Osteoblast (primary cell): ENCODE data around the gene AAK1. TPM values are rescaled to one million over a fixed set of nuclear protein-coding genes. Genes with fewer than 3 reads are reported as not detected.

Experiments used
- DNase-seq: peaks from one replicate; pipeline ENCODE4 v3.0.0; 2011; ENCODE audit warnings: low spot score, mixed read lengths; ENCODE audit not compliant: insufficient read length; ENCODE audit errors: missing footprints
- H2AFZ ChIP-seq: 2 replicates; pipeline ENCODE4 v1.6.0; 2011; ENCODE audit warnings: mild to moderate bottlenecking, low read length
- H3K27ac ChIP-seq: 2 replicates; pipeline ENCODE4 v1.5.1; 2011; ENCODE audit warnings: mild to moderate bottlenecking, low read depth, low read length, moderate library complexity
- H3K27me3 ChIP-seq: 2 replicates; pipeline ENCODE4 v1.6.0; 2012; ENCODE audit warnings: mild to moderate bottlenecking, control low read depth, inconsistent platforms, low read length, moderate library complexity; ENCODE audit not compliant: insufficient read depth
- H3K36me3 ChIP-seq: 2 replicates; pipeline ENCODE4 v1.5.1; 2011; ENCODE audit warnings: mild to moderate bottlenecking, low read length, control low read depth, moderate library complexity; ENCODE audit not compliant: insufficient read depth
- H3K4me1 ChIP-seq: 2 replicates; pipeline ENCODE4 v1.5.1; 2011; ENCODE audit warnings: mild to moderate bottlenecking, low read length, control low read depth, moderate library complexity; ENCODE audit not compliant: insufficient read depth
- H3K4me2 ChIP-seq: 2 replicates; pipeline ENCODE4 v1.6.0; 2011; ENCODE audit warnings: mild to moderate bottlenecking, low read length; ENCODE audit not compliant: insufficient read depth
- H3K4me3 ChIP-seq: fragments of 200-600 bp; sonication (generic); 3 replicates; pipeline ENCODE4 v1.5.1; 2012; ENCODE audit warnings: mild to moderate bottlenecking, low read length, inconsistent platforms; ENCODE audit not compliant: insufficient read depth
- H3K79me2 ChIP-seq: 2 replicates; pipeline ENCODE4 v1.6.0; 2012; ENCODE audit warnings: mild to moderate bottlenecking, low read length, control low read depth, inconsistent platforms; ENCODE audit not compliant: insufficient read depth
- H3K9me3 ChIP-seq: 2 replicates; pipeline ENCODE4 v1.5.1; 2011; ENCODE audit warnings: low read depth, low read length, control low read depth
- H4K20me1 ChIP-seq: 2 replicates; pipeline ENCODE4 v1.6.0; 2012; ENCODE audit warnings: mild to moderate bottlenecking, low read length, control low read depth; ENCODE audit not compliant: insufficient read depth
- CTCF ChIP-seq: IDR thresholded peaks from 2 replicates; pipeline ENCODE4 v1.5.1; 2011; ENCODE audit warnings: mild to moderate bottlenecking, low read depth, low read length, moderate library complexity; ENCODE audit errors: extremely low read depth
- total RNA-seq: library from RNA; depleted of rRNA; stranded (reverse); fragments of >200 nt; gene quantifications from 2 replicates; pipeline ENCODE4 v1.2.3, GENCODE V29; 2012

AAK1 gene
- total RNA-seq, 1 donor, result 61.9 TPM

DNA sequence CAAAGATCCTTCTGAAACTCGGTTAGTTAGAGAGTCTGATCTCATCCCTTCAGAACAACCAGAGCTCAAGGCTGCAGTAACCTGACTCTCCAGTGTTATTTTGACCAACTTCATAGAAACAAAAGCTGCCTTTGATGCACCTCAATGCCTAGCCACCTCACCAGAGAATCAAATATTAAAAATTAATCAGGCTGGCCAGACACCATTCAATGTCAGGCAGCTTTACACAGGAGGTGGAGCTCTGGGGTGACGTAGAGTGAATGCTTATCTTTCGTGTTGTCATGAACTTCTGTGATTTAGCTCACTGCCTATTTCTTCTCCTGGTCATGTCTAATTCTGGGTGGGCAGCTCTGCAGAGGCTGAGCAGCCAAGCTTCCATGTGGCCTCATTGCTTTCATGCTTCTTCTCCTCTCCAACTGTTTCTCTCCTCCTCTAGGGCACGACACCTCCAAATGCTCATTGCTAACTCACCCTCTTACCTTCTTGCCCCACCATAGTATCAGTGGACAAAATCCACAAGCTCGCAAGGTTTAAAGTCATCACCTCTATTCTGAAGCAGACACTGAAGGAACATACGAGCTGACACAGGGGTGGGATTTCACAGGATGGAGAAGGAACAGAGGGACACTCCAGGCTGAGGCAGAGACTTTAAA, 39.4 kb downstream of the AAK1 start:
- no peak for TF ChIP-seq CTCF
- Histone ChIP-seq H3K4me2 (no peak overlapping the region), H3K4me1 (peaks cover 21% of the 10 kb centered on the region), H3K27me3 (no peaks in the 10 kb centered on the region), H3K4me3 (no peak overlapping the region), H3K36me3 (no peaks in the 10 kb centered on the region), H4K20me1 (peaks cover 67% of the 10 kb centered on the region), H2AFZ (no peak overlapping the region), H3K9me3 (no peaks in the 10 kb centered on the region), H3K79me2 (peaks cover 89% of the 10 kb centered on the region), H3K27ac (no peak overlapping the region)
- no peak for DNase-seq

GRCh38 chr2:69603146-69603743, 40.3 kb downstream of the AAK1 start:
- H3K27ac ChIP-seq, result no peak overlapping the region
- DNase-seq, result peak; percentile 81

DNA sequence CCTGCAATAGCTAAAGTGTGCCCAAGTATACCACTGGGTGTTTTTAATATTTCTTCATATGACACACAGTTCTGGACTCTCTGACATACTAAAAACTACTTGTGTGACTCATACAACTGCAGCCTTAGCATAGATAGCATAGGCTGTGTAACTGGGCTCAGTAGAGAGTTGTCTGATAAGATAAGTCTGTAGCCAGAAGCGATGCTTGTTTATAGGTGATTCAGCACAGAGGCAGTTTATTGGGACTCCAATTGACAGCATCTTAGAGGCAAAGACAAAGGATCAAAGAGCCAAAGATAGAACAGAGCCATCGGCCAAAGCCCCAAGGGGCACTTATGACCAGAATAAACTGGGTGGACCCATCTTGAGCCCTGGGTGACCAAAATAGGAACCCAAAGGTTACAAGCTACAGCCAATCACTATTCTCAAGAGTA, 42.3 kb downstream of the AAK1 start:
- Histone ChIP-seq H3K4me1 (peaks cover 21% of the 10 kb centered on the region), H3K27ac (peak overlapping the region; percentile 56), H3K36me3 (no peaks in the 10 kb centered on the region), H4K20me1 (peaks cover 52% of the 10 kb centered on the region), H3K9me3 (no peaks in the 10 kb centered on the region), H2AFZ (no peak overlapping the region), H3K27me3 (no peaks in the 10 kb centered on the region), H3K79me2 (peaks cover 88% of the 10 kb centered on the region), H3K4me2 (peak overlapping the region; percentile 52), H3K4me3 (no peak overlapping the region)
- peak; percentile 59 for DNase-seq
- TF ChIP-seq CTCF, result no peak

More at GRCh38 chr2:69603146-69603743, 40.3 kb downstream of the AAK1 start:
- H4K20me1 ChIP-seq, result peaks cover 61% of the 10 kb centered on the region
- H3K79me2 ChIP-seq, result peaks cover 88% of the 10 kb centered on the region
- TF ChIP-seq CTCF, result no peak
- H3K36me3 ChIP-seq, result no peaks in the 10 kb centered on the region
- H2AFZ ChIP-seq, result no peak overlapping the region
- H3K4me2 ChIP-seq, result no peak overlapping the region
- H3K27me3 ChIP-seq, result no peaks in the 10 kb centered on the region
- peaks cover 21% of the 10 kb centered on the region for H3K4me1 ChIP-seq
- H3K9me3 ChIP-seq, result no peaks in the 10 kb centered on the region
- no peak overlapping the region for H3K4me3 ChIP-seq

DNA sequence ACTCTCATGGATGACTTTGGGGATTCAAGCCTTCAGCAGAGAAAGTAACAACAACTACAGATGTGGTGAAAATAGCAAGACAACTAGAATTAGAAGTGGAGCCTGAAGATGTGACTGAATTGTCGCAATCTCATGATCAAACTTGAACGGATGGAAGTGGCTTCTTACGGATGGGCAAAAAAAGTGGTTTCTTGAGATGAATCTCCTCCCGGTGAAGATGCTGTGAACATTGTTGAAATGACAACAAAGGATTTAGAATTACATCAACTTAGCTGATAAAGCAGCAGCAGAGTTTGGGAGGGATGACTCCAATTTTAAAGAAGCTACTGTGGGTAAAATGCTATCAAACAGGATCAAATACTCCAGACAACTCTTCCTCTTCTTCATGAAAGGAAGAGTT, 43.1 kb downstream of the AAK1 start:
- no peak for TF ChIP-seq CTCF
- no peak for DNase-seq
- peaks cover 21% of the 10 kb centered on the region for H3K4me1 ChIP-seq
- H2AFZ ChIP-seq, result no peak overlapping the region
- H3K4me3 ChIP-seq, result no peak overlapping the region
- peaks cover 53% of the 10 kb centered on the region for H4K20me1 ChIP-seq
- H3K36me3 ChIP-seq, result no peaks in the 10 kb centered on the region
- no peaks in the 10 kb centered on the region for H3K9me3 ChIP-seq
- H3K4me2 ChIP-seq, result no peak overlapping the region
- H3K27ac ChIP-seq, result peak overlapping the region; percentile 56
- H3K79me2 ChIP-seq, result peaks cover 88% of the 10 kb centered on the region
- no peaks in the 10 kb centered on the region for H3K27me3 ChIP-seq
